SK-N-SH (cell line): ENCODE results near the gene CSRNP3.

Source experiments
- CTCF ChIP-seq: fragments of 200-600 bp; sonication (generic); IDR thresholded peaks from 2 replicates; pipeline ENCODE4 v1.6.1; 2017; ENCODE audit warnings: antibody characterized with exemption, mild to moderate bottlenecking, moderate library complexity
- NFIC ChIP-seq: IDR thresholded peaks from 2 replicates; pipeline ENCODE4 v1.4.0; 2012; ENCODE audit warnings: borderline replicate concordance
- POLR2AphosphoS5 ChIP-seq: IDR thresholded peaks from 2 replicates; pipeline ENCODE4 v1.6.1; 2012; ENCODE audit warnings: low read depth, low read length
- RFX5 ChIP-seq: IDR thresholded peaks from 2 replicates; pipeline ENCODE4 v1.6.1; 2012; ENCODE audit warnings: mild to moderate bottlenecking, improper control_type of control experiment, low read length
- SMC3 ChIP-seq: IDR thresholded peaks from 2 replicates; pipeline ENCODE4 v1.6.1; 2012; ENCODE audit warnings: low read depth, low read length, improper control_type of control experiment
- USF1 ChIP-seq: IDR thresholded peaks from 2 replicates; pipeline ENCODE4 v1.4.0; 2012; ENCODE audit warnings: low read depth, borderline replicate concordance

DNA sequence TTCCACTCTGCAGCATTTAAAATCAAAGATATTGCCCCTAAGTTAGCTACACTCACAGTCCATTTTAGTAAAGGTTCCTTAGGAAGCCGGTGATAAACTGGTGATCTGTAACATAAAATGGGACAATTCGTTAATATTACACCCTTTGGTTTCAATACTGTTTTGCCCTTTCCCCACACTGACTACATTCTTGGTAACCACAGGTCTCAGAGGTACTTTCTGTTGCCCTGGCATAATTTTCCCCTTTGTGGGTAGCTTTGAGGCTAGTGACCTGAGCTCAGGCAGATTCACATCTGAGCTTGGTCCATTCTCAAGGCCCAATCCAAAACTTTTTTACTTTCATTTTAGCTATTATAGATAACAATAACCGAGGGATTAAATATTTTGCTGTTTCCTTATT, 32.9 kb upstream of the CSRNP3 start:
- TF ChIP-seq CTCF (no peak), USF1 (no peak), NFIC (no peak), SMC3 (no peak), RFX5 (no peak), POLR2AphosphoS5 (no peak)
